Stimulated activated CD8-positive, alpha-beta memory T cell treated with anti-CD3 and anti-CD28 coated beads, Interleukin-12 subunit alpha, Interleukin-12 subunit beta, amount 100 ng/mL, for 1 hour (primary cell): ENCODE measurements around the gene ILKAP.

Experiments used
- DNase-seq: peaks from one replicate; pipeline ENCODE4 v3.0.0-alpha.2; 2020; ENCODE audit warnings: low read depth

Gene ILKAP, protein sequence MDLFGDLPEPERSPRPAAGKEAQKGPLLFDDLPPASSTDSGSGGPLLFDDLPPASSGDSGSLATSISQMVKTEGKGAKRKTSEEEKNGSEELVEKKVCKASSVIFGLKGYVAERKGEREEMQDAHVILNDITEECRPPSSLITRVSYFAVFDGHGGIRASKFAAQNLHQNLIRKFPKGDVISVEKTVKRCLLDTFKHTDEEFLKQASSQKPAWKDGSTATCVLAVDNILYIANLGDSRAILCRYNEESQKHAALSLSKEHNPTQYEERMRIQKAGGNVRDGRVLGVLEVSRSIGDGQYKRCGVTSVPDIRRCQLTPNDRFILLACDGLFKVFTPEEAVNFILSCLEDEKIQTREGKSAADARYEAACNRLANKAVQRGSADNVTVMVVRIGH

DNA sequence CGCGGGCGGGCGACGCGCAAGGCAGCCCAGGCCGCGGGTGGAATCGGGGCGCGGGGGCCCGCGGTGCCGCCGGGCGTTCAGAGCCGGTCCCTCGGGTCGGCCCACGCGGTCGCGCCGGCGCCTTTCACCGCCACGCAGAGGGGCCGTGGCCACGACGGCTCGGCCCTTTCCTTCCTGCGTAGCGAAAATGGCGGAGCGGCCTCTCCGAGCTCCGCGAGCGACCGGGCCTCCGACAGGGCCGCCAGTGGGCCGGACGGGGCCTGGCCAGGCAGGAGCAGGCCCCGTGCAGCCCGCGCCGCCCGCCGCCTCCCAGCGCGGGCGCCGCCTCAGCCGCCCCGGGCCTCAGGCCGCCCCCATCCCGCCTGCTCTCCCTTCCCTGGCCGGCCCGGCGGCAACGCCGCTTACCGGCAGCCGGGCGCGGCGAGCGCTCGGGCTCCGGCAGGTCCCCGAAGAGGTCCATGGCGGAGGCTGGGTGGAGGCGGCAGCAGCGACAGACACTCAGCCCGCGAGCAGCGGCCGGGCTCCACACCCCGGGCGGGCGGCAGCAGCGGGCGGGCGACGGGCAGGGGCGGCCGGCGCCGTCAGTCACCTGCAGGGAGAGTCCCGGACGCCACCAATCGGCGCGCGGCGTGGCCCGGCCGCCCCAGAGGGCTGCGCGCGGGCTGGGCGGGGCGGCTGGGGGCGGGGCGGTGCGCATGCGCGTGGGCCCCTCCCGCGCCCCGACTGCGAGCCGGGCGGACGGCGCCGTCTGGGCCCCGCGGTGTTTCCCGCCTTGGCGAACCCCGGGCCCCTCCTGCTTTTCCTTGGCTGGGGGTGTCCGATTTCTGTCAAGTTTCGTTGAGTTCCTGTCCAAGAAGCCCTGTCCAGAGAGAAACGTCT, at the start of gene ILKAP:
Gene ILKAP (minus strand): TSS at position 602 of the 879 bp plus-strand sequence. CDS start 142 bp downstream, at position 460.
- peak; percentile 80 for DNase-seq

DNA sequence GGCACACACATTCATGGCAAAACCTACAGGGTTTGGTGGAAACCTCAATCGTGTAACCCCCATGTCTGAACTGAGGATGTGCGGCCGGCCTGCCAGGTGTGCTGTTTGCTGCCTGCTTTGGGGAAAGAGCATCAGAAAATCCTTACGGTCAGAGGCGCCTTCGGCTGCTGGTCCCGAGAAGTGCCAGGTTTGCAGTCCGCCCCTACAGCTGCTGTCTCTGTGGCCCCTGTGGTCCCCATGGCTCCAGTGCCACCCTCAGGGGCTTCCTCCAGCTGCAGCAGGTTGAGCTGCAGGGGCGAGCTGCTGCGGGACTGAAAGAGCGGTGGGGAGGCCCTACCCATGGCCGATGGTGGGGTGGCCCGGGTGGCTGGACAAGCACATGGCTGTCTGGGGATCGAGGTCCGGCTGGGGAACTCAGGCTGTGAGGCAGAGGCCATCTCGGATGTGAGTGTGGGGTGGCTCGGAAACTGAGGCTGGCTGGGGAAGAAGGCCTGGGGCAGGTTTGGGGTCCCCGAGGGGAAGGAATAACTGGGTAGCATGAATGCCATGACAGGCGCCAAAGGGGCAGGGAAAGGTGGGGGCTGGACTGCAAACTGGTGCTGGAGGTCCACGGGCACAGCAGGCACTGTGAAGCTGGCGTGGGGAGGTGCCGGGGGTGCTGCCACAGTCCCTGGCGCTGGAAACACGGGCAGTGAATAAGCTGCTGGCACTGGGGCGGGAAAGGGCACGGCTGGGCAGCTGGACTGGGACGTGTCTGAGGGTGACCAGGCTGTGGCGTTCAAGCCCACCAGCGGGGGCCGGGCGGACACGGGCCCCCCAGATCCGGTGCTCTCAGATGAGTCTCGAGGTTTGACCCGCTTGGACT, 49.5 kb upstream of the ILKAP start:
- no peak for DNase-seq

DNA sequence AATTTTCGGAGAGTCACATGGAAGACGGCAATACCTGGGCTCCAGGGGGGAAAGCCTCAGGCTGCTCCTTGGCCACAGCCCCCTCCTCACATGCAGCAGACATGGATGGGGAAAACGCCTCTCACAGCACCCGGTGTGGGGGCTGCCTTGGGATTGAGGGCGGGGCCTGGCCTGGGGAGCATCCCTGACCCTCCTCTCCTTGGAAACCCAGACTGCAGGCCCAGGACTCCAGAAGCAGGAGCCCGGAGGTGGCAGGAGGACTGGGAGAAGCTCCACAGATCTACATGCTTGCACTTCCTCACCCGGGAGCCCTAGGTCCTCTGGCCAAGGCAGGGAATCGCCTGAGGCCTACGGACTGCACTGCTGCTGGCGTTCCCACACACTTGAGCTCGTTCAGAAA, 48.5 kb upstream of the ILKAP start:
- no peak for DNase-seq

DNA sequence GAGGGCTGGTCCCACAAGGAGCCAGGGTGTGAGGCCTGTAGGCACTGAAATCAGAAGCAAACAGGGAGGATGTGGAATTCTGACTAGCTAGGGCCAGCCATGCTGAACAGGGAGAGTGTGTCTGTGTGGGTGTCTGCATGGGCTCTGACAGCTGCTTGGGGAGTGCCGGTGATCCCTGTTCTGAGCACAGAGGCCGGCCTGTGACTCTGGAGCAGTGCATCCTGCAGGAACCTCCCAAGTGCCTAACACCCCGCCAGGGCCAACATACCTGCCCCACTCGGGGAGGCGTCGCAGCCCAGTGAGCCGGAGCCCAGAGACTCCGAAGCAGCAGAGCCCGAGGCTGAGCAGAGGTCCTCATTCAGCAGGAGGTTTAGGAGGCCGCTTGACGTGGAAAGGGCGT, 47.8 kb upstream of the ILKAP start:
- no peak for DNase-seq

DNA sequence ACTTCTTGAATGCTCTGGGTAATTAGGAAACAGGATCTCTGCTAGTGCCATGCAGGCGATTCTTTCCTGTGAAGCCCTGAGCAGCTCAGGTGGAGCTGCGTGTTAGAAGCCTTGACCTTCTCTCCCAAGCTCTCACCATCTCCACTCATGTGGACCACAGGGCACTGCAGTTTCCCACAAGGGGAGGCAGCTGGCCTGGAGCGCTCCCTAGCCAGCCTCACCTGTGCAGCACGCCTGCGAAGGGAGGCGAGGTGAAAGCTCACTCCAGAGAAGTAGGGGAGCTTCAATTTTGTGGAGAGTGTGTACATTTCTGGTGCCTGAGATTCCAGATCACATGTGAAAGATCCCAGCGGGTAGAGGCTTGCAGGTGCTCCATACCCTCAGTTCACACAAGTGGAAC, 47.4 kb upstream of the ILKAP start:
- no peak for DNase-seq

DNA sequence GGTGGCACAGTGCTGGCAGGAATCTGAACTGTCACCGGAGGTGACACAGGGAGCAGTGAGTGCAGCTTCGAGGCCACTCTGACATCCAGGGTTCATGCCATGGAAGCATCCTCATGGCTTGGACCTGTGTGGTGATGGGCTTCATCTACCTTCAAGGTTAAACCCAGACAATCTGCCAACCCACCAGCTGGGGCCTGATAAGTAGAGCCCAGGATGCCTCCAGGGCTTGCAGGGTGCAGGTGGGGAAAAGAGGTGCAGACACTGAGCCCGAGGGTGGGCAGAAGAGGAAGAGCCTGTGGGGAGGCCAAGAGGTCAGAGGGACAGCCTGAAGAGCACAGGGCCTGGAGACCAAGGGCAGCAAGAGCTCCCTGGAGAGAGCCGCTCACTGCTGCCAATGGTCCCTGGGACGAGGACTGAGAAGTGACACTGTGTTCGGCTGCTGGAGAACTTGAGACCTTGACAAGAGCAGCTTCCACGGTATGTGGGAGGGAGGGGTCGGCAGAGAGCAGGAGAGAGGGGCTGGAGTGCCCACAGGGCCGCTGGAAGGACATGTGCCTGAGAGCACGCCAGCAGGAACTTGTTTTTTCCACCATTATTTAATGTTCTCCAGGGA, 44.5 kb upstream of the ILKAP start:
- no peak for DNase-seq

DNA sequence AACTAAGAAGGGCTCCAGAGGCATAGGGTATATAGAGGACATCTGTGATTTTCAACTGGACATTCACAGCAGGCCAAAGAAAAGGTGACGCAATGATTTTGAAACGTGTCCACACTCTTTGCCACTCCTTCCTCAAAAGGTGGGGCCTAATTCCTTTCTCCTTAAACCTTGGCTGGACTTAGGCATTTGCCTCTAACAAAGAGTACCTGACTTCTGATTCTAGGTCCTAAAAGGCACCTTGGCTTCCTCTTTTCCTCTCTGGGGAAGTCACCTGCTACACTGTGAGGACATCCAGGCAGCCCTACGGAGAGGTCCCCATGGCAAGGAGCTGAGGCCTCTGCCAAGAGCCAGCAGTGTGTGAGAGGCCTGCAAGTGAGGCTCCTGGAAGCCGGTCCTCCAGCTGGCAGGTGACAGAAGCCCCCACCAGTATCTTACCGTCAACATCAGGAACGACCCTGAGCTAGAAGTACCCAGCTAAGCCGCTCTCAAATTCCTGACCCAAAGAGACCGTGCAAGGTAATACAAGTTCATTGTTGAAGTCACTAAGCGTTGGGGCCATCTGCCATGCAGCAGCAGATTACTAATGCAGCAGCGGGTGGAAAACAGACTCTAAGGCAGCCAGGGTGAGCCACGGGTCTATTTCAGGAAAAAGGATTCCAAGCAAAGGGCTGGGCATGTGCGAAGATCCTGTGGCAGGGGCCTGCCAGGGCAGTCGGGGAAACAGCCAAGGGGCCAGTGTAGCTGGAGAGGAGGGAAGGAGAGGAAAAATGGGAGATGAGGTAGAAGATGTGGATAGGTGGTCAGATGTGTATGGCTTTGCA, 43.7 kb upstream of the ILKAP start:
- no peak for DNase-seq

DNA sequence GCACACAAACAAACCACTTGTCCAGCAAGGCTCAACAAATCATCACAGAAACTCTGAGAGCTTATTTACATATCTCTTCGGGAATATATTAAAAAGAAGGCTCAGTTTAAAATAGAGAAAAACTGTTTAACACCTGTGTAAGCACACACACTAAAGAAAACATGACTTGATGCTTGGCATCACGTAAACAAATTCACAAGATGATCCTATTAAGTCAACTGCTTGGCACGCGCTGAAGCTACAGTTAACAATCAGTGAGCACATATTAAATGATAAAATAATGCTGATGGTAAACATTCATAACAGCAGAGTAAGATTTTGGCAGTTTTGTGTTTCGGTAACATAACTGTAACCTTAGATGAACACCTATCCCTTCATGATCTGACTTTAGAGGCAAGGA, 40.7 kb upstream of the ILKAP start:
- DNase-seq: no peak

DNA sequence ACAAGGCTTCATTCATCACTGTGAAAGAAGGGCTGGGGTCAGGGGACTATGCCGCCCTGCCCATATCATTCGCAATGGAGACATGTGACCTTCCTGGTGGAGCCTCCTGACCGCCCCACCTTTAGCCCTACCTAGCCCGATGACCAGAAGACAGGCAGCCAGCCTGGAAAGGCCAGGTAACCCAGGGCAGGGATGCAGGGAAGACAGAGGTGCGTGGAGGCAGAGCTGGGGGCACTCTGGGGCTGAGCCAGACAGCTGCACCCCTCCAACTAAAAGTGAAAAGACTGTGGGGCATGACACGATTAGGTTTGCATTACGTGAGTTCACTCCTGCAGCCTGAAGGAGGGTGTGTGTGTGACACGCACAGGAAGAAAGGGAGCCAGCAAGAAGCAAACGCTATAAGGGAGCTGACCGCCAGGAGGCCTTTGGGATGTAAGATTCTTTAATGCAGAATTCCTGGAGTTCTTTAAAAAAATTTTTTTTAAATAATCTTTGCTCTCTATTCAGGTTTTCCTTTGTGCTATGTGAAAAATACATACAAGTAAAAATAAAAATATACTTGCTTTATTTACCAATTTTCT, 40.1 kb upstream of the ILKAP start:
- DNase-seq: no peak

DNA sequence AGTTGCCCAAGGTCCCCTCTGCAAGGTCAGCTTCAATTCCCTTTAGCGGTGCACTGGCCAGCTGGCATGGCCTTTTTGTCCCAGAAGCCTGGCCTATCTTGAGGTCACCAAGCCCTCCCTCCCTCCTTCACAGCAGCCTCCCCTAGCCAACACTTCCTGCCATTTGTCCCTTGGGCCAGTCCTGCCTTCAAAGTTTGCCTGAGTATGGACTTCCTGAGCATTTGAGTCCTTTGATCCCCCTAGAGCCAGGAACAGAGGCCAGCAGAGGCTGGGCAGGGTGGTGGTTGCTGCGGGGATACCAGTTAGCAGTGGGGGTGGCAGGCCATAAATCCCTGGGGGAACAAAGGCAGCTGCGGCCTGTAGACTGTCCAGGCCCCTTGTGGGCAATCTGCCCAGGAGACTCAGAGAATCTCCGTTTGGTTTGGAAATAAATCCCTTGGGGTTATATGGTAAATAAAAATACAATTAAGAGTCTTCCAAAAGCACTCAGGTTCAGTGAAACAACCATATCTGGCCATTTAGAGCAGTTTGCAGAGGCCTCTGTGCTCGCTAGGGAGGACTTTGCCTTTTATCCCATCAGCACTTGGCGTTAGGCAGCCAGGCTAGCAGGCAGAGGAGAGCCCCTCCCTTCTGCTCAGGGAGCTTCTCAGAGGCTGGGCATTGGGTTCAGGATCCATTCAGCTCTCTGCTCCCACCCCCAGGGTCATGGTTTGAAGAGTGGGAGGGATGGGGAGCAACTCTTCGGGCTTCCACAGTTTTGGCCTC, 39.4 kb upstream of the ILKAP start:
- no peak for DNase-seq

DNA sequence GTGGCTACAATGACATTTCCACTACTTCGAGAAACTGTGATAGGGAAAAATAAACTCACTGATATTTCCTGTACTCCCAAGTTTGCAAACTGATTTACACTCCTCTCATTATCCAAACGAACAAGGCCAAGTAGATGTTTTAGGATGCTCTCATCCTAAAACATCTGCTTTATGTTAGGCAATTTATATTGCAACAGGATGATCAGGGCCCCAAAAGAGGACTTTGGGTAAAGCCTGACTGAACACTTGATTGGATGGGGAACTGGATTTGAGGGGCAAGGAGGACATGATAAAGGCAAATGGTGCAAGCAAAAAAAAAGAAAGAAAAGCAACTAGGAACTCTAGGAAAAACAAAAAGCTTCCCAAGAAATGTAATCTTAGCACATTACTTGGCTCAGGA, 38.5 kb upstream of the ILKAP start:
- no peak for DNase-seq

DNA sequence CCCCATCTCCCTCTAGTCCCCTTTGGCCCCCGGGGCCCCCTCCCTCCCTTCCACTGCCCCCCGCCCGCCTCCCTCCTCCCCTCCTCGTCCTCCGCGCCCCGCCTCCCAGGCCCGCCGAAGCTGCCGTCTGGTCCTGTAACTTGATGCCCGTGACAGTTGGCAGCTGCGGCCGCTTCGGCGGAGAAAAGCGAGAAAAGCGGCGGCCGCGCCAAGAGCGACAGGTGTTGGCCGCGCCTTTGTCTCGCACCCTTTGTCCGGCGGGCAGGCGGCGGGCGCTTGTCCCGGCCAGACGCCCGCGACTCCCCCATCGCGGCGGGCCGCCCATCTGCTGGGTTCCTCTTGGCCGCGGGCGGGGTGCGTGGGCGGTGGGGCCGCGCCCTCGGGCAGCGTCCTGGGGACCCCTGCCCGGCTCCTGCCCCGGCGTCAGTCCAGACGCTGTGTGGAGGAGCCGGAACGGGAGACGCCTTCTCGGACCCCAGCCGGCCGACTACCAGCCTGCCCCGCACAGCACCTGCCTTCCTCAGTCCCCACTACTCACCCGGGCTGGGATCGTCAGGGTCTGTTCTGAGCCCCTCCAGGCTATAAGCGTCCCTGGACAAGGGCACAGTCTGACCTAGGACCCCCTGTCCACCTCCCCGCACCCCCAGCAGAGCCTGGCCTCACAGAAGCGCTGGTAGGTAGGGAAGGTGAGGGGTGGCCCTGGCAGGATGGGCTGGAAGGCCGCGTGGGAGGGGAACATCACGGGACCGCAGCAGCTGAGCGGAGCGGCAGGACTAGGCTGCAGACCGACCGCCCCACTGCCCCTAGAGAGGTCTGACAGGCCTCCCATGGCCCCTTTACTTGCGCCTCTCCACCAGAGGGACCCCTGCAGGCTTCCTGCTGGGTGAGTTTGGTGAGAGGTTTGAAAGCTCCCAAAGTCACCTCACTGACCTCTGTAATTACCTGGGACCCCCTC, 37.5 kb upstream of the ILKAP start:
- no peak for DNase-seq

DNA sequence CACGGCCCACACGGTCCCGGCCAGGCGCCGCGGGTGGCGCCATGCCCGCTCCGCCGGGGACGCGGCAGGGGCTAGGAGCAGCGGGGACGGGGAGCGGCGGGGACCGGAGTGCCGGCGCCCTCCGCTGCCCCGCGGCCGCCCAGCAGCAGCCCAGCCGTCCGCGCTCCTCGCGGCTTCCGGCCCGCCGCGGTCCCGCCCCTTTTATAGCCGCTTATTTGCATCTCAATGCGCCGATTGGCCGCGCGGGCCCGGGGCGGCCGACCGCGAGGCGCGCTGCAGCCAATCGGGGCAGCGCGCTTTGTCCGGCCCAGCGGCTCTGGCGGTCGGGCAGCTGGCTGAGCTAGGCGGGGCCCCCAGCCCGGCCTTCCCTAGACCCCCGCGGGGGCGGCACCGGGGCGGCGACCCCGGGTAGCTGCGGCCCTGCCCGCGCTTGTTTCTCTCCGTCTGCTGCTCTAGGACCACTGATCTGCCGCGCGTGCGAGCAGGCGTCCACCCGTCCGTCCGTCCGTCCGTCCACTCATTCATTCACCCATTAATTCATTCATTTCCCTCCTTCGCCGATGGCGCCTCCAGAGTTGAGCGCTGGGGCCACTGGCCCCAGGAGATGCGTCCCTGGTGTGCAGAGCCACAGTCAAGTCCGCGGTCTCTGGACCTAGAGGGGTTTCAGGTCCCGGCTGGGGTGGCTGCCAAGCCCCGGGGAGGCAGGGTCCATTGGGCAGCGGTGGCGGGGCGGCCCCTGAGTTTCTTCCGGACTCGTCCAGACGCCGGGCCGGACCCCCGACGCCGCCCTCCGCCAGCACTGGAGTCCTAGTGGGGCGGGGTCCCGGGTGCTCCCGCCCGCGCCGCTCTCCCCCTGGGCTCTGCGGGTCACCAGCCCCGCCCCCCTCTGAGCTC, 36.6 kb upstream of the ILKAP start, which contains the start of gene HES6:
Gene HES6 (minus strand): TSS at position 176 of the 894 bp plus-strand sequence. CDS start 133 bp downstream, at position 43.
- DNase-seq: peak; percentile 50

DNA sequence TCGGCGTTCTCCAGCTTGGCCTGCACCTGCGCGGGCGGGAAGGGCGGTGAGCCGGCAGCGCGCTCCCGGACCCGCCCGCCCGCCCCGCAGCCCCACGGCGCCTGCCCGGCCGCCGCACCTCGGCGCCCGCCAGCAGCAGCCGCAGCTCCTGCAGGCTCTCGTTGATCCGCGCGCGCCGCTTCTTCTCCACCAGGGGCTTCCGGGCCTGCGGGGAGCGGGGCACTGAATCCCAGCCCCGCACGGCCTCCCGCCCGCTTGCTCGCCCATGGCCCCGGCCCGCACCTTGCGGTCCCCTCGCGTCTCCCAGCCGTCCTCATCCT, 36.0 kb upstream of the ILKAP start:
- DNase-seq: no peak

DNA sequence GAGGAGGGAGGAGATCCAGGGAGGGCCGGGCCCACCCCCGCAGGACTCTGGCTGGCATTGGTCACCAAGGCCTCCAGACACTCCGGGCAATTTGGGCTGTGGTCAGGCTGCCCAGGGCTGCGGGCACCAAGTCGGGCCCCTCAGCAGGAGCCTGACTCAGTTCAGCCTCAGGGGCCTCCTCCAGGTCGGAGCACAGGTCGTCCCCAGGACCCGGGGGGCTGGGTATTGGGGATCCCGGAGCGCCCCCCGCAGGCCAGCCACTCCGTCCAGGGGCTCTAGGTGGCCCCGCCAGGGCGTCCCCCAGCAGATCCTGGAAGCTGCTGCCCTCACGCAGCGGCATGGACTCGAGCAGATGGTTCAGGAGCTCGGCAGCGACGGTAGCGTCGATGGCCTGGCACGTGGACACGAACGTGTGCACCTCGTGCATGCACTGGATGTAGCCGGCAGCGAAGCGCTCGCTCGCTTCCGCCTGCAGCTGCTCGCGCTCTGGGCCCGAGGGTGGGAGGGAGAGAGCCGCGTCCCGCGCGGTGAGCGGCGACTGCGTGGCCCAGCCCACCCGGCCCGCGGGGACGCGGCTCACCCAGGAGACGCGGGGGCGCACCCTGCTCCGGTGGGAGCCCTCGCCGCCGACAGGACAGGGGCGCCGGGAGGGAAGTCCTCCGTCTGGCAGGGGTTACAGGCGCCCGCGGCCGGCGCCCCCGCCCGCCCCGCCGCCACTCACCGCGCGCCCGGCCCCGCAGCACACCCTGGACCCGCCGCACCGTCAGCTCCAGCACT, 35.5 kb upstream of the ILKAP start:
- no peak for DNase-seq

DNA sequence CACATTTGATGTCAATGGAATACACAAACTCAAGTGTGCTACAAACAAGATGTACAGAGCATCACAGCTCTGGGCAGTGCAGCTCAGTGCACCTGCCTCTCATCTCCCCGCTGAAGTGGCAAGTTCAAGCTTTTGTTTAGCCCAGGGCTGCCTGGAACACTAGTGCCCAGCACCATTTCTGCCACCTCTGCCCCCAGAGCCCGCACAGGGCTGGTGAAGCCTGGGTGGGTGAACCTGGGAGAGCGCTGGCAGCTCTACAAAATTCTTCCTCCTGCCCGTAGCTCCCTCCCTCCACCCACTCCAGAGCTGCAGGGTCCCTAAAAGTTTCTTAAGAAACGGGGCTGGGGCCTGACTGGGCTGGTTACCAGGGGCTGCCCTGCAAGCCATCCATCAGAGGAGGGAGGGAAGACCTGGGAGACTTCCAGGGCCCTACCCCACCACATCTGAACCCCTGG, 34.8 kb upstream of the ILKAP start:
- DNase-seq: no peak
